ENCODE results near the gene DSG3.
"Not testable (repeated sequence)": the region's sequence is repeated elsewhere in the genome, so short reads cannot be mapped to it uniquely, and the experiment has no call there.

Gene DSG3

DNA sequence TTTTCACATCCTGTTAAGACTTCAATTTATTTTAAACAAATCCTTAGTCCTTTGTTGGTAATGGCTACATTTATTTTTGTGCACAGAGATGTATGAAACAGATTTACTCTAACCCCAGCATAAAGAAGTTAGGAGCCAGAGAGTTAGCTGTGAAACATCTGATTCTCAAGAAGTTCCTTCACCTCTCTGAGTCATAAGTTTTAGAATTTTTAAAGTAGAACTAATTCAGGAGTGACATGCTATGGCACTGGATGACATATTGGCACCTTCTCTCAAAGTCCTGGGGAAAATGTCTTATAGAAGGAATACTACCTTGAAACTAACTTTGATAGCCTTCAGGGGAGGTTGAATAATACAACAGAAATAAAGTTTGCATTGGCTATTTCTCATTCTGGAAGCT lies 44.0 kb downstream of the DSG3 start:
- no peak for DNase-seq (ENCODE audit: low spot score)

DNA sequence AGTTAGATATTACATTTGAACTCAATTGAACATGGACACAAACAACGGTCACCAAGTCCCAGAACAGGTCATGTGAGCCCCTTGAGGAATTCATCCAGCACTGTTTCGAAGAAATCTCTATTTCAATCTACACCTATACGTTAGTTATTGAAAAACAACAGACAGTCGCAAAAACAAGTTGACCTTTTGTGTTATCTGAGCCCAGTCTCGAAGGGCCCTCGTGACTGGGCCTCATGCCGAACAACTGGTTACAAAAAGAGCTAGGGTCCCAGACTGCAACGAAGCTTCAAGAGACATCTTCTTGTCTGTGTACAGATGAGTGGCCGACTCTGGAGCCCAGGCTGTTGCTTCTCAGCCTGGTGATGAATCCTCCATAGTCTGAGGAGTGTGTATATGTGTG lies 45.1 kb downstream of the DSG3 start:
- no peak for DNase-seq (ENCODE audit: low spot score)

DNA sequence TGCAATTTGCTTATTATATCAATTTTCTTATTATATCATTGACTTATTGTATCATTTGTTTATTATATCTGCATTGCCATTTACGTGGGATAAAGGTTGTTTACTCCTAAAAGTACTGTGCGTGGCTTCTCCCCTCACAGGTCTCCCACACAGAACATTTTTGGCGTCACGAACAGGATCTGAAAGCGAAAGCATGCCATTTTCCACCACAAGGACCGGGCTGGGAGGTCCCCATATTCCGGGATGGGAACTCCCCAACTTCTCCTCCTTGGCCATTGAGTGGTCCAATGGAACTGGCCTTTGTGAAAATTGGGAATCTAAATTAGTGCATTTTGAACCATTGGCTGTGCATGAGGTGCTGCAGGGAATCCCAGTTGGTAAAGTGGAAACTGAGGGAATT lies 45.6 kb downstream of the DSG3 start:
- no peak for DNase-seq (ENCODE audit: low spot score)

DNA sequence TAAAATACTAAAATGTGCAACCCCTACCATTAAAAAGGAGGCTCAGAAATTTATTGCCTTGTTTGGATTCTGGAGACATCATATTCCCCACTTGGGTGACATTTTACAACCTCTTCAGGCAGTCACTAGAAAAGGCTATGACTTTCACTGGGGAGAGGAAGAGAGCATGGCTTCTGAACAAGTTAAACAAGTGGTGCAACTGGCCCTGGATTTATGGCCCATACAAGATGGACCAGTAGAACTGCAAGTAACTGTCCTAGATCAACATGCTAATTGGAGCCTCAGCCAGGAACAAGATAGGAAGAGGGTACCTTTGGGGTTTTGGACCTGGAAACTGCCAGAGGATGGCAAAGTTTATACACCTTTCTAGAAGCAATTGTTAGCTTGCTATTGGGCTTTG lies 46.4 kb downstream of the DSG3 start:
- no peak for DNase-seq (ENCODE audit: low spot score)

DNA sequence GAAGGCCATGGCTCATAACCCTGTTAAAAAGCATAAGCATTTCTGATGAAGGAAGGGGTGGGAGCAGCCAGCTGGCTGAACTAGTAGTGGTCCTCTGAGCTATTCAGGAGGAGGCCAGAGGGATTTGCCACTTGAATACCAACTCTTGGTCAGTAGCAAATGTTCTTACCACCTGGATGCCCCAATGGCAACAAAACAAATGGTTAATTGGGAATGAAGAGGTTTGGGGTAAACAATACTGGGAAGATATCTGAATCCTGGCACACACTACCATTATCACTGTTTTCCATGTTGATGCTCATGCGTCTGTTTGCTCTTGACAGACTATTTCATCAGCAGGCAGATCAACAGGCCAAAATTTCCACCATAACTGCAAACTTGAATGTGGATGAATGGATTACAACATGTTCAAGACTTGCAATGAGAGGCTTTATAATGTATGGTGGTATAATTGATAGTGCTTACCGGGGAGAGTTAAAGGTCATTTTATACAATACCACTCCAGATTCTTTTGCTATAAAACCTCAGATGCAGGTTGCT lies 47.2 kb downstream of the DSG3 start:
- DNase-seq (ENCODE audit: low spot score) = not testable (repeated sequence)

DNA sequence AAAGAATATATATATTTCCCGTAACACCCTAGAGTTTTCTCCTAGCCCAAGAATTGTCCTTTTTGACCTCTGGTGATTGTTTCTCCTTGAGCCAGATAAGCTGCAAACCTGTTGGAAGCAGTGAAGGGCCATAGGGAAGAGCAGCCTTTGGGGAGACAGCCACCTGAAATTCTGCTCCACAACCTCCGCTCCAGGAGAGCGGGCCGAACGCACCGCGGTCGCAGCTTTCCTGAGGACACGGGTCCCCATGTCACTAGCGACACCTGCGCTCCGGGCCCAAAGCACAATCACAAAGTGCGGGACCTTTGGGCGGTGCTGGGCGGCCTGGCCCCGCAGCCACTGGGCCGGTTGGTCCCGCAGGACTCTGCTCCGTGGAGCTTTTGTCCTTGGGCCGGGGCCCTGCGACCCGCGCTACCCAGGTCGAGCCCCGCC lies 49.9 kb downstream of the DSG3 start:
- DNase-seq (ENCODE audit: low spot score) = no peak

DNA sequence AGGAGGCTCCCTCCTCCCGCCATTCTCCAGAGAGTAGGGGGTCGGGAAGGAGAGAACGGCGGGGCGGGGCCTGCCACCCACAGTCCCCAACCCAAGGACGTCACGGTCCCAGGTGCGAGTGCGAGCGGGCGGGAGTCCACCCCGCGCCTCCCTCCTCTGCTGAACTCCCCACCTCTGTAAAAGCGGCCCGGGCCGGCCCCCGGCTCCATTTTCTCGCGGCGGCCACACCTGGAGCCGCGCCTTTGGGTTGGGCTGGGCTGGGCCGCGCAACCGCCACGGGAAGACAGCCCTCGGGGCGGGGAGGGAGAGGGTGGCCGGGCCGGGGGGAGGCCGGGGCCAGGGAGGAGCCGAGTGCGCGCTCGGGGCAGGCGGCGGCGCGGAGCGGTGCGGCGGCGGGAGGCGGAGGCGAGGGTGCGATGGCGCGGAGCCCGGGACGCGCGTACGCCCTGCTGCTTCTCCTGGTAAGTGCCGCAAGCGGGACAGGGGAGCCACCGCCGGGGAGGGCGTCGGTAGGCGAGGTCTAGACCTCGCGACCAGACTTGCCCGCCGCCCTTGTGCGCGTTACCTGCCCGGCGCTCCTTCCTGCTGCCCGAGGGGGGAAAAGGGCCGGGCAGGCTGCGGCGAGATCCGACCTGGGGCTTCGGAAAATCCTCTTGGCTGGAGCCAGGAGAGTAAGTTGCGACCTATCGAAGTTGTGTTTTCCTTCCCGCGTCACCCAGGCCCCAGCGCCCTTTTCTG lies 50.5 kb downstream of the DSG3 start, which contains the start of gene DSG2:
Gene DSG2 (plus strand): TSS at position 342 of the 738 bp plus-strand sequence. CDS start 75 bp downstream, at position 417.
- DNase-seq (ENCODE audit: low spot score) = no peak

DNA sequence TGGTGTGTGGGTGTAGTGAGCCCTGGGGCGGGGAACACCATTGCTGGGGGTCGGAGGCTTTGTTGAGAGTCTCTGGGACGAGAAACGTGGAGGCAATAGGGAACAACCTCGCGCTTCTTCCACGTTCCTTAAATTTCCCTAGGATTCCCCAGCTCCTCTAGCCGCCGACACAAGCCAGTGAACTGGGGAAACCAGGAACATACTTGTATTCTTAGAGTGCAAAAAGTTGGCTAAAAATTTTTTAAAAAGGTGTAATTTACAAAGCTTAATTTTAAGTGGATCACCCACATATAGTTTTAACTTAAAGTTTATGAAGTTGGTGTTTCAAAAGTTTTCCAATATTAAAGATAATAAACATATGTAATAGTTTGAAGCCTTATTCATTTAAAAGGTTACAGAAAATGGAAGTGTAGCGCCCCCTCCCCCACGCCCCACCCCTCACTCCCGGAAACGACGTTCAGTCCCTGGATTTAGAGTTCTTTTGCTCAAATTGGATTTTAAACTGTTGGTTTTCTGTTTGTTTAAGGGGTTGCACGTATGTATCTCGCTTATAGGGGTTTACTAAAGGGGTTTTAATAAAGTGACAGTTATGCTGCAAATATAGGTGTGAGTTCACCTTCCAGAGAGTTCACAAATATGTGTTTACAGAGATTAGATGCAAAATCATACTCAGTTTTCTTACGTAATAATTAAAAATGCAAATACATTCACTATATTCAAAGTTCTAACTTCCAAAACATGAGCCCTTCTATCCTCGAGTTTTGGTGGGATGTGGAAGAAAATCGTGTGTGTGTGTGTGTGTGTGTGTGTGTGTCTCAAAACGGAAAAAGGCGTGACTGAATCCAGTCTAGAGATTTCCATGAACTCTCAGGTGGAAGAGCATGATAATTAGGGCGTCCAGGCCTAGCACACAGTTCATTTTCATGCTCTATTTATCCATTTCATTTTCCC lies 51.3 kb downstream of the DSG3 start:
- DNase-seq (ENCODE audit: low spot score) = no peak

DNA sequence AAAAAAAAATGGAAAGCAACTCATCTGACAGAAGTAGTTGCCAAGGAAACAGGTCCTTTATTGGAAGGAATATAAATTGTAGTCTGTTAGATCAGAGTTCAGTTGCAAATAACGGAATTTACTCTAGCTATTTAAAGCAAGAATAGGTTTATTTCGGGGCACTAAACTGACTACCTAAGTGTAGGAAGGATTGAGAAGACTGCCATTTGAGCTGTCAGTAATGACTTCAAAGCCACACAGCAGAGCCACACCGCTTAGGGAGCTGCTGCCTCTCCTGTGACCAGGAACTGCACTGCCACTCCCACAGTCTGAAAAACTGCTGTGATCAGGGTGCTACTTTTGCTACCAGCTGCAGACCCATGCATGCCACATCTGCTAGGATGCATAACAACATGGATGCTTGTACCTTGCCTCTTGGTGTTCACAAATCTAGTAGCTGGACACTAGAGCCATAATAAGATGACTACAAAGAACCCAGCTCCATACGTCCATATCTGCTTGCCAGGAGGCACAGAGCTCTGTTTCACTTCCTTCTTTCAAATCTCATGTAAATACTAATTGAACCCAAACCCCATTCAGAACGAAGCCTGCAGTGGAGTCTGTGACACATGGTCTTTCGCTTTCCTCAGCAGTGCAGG lies 52.6 kb downstream of the DSG3 start:
- no peak for DNase-seq (ENCODE audit: low spot score)

DNA sequence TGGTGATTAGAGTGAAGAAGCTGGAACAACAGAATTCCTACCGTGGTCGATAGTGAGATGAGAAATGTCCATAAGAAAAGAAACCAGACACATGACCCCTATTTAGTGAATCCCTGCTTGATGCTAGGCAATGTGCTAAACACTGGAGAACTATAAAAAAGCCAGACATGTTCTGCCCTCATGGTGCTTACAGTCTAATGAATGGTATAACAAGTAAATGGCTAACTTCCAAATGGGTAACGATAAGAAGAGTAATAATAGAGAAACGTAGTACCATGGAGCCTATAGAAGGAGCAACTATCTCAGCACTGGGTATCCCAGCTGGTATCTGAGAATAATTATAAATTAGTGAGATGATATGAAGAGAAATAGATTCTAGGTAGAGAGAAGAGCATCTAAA lies 55.5 kb downstream of the DSG3 start:
- DNase-seq (ENCODE audit: low spot score) = no peak

DNA sequence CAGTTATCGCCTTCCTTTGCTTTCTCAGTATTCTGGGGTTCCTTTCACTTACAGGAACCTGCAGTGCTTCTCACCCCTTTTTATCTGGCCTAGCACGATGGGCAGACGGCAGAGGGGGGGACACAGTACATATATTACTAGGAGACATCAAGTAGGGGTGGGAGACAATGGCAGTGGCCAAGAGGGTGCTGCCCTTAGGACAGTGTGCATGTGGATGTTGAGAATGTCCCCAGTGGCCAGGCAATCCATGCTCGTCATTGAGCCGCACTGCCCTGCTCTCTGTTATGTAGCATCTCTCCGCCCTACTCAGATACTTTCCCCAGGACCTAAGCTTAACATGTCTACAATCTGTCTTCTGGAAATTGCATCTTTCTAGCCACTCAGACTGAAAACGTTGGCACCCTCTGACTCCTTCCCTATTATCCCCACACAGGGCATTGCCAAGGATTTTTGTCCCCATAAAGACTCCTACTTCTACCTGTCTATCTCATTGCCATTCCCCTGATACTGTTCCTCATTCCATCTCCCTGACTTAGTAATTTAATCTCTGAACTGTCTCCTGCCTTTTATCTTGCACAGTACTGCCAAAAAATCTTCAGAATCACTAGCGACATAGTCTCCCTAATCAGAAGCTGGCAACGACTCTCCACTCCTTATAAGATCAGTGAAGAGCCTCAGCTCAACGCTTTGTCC lies 57.1 kb downstream of the DSG3 start:
- DNase-seq (ENCODE audit: low spot score) = no peak

DNA sequence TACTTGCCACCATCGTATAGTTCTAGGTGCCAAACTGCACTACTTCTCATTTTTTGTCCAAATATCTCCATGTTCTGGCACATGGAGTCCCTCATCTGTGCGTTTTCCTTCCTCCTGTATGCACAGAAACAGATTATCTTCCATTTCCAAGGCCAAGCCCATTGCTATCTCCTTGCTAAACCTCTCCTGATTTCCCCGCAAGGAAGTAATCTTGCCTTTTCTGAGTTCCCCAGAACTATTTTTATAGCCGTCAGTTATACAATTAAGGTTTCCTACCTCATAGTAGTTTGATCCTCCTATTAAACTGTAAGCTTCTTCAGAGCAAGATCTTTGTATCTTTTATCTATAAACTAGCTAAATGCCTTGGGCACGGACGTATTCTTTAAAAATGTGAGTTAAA lies 57.6 kb downstream of the DSG3 start:
- DNase-seq (ENCODE audit: low spot score) = no peak

DNA sequence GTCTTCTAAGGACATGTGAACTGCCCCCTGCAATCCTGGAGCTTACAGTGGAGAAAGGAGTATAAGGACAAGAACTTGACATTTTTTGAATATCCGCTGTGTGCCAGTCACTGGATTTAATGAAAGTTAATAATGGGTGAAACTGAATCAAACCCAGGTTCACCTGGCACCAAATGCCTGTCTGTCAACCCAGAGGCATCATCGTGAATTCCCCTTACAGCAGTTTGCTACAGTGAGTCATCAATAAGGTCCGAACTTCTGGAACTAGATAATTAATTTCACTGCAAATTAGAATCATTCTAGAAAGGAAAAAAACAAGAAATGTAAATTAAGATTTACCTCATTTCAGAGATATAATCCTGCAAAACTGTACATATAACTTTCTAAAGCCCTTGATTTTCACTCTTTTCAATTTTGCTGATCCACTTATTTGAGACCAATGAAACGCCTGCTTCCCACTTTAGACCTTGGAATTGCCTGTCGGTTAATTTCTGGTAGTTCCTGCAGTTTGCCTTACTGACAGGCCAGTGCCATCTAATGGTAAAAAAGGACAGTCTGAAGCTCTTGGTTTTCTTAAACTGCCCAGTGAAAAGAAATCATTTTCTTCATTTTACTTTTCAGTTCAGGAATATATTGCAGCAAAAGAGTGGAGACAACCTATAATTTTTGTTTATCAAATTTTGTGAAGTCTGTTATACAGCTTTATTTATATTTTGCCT lies 58.6 kb downstream of the DSG3 start:
- DNase-seq (ENCODE audit: low spot score) = no peak

DNA sequence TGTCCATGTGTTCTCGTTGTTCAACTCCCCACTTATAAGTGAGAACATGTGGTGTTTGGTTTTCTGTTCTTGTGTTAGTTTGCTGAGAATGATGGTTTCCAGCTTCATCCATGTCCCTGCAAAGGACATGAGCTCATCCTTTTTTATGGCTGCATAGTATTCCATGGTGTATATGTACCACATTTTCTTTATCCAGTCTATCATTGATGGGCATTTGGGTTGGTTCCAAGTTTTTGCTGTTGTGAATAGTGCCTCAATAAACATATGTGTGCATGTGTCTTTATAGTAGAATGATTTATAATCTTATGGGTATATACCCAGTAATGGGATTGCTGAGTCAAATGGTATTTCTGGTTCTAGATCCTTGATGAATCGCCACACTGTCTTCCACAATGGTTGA lies 59.6 kb downstream of the DSG3 start:
- DNase-seq (ENCODE audit: low spot score) = not testable (repeated sequence)

DNA sequence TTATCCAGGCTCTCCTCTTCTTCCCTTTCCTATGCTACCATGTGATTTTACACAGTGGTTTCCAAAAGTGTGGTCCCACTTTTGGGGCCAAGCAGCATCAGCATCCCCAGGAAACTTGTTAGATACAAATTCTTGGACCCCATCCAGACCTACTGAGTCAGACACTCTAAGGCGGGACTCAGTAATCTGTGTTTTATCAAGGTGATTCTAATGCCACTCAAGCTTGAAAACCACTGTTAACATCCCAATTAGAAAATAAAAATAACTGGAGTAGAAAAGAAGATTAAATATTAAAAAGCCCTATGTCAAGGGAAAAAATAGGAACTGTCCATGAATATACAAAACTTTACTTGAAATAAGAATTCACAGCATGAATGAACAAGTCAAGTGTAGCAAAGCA lies 61.2 kb downstream of the DSG3 start:
- no peak for DNase-seq (ENCODE audit: low spot score)

DNA sequence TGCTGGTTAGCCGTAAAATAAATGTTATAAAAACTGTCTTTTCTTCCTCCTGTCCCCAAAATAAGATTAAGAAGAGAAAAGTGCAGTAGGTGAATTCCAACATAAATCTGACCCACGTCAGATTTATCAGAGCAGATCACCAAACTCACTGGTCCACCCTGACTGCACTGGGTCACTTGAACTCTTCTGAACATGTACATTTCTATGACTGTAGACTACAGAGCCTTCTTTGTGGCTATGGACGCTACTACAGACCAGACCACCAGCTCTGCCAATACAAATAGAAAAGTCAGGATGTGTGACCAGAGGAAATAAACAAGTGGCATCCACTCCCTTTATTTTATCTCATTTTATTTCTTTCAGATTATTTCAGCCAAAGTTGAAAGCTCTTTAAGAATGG lies 62.0 kb downstream of the DSG3 start:
- DNase-seq (ENCODE audit: low spot score) = no peak

DNA sequence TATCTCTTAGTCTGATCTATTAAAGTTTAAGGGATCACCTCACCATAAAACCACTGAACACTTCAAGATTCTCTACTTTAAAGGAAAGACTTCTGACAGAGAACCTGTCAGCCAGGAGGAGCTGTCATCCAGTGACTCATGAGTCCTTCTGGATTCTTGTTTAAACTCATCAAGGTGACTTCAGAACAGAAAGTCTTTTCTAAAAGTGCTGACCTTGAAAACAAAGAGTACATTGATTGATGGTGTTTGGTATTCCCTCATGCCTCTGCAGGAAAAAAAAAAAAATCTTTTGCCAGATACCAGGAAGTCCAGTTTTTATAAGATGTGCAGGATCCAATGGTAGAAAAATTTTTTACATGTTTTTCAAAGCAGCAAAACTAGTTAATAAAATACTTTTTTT lies 62.8 kb downstream of the DSG3 start:
- no peak for DNase-seq (ENCODE audit: low spot score)

DNA sequence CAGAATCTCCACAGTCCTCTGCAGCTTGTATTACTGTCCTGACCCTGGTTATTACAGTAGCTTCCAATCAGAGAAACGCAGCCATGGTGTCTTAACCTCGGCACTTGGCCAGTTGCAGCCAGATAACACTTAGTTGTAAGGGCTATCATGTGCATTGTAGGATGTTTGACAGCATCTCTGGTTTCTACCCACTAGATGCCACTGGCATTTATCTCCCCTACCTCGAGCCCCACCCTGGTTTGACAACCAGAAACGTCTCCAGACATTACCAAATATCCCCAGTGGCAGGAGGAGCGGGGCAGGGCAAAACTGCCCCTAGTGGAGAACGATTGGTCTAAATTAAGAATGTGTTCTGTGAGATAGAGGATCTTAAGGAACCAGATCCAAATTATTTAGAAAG lies 63.6 kb downstream of the DSG3 start:
- DNase-seq (ENCODE audit: low spot score) = no peak

DNA sequence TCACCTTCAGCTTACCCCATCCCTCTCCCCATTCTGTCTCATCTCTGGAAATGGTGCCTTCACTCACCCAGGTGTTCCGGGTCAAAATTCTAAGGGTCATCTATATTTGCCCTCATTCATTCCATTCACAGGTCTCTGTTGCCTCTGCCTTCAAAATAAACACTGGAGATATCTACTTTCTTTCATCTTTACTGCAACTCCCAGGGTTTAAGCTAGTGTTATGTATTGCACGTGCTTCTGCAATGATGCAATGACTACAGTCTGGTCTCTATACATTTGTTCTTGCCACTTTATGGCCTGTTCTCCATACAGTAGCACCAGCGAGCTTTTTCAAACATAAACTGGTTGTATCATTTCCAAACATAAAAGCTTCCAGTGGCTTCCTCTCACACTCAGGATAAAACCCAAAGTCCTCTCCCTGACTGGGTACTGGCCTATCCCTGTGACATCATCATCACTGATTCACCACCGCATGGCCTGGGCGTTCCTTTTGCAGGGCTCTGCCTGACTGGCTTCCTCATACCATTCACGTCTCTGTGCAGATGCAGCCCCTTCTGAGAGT lies 64.7 kb downstream of the DSG3 start:
- no peak for DNase-seq (ENCODE audit: low spot score)

DNA sequence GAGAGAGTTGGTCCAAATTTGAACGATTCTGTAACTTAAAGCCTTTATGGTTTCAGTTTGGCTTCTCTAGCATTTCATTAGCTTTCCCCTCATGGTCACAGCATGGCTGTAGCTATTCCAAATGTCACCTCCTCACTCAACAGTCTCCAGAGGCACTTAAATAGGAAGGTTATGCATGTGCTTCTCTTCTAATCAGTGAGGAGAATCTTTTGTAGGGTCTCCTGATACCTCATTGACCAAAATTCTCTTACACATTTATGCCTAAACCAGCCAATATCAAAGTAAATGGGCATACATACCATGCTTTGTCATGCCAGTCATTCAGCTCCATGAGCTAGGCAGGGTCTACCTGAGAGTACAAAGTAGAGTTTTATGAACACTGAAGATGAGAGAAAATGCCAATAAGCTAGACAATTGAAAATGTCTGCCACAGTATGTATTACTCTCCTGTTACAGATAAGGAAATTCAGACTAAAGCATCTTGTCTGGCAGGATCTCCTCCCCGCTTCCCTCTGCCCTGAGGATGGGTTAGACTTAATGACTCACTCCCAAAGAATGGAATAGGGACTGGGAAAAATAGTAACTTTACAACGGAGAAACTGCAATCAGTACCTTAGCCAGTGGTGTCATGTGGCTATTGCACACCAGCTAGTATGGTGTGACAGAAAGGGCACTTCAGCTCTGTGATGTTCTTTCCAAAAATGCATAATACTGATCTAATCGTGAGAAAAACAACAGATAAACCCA lies 65.8 kb downstream of the DSG3 start:
- DNase-seq (ENCODE audit: low spot score) = no peak

Measured in CD4-positive, alpha-beta T cell treated with Interleukin-2 at 100 ng/mL for 4 hours (primary cell).